CD4-positive, CD25-positive, alpha-beta regulatory T cell (primary cell): ENCODE results near the gene PCDHGB1. TPM values are rescaled to one million over a fixed set of nuclear protein-coding genes. Genes with fewer than 3 reads are reported as not detected.

ENCODE experiments used
- ATAC-seq, 2 donors: fragments of 150-1000 bp; cut with Tn5 transposase; one replicate each; pipeline ENCODE4 v1.10.0; 2021; ENCODE audit warnings: low read depth in 2 of 2, moderate number of reproducible peaks in 2 of 2, moderate library complexity in 1 of 2
- DNase-seq, 3 donors: peaks; one replicate each; pipeline versions ENCODE4 v3.0.0 to v3.0.0-alpha.2; 2012 to 2022; ENCODE audit warnings: mixed read lengths in 1 of 3
- H3K27ac ChIP-seq: one replicate; pipeline ENCODE4 v1.7.0; 2013; ENCODE audit warnings: mild to moderate bottlenecking, low read length; ENCODE audit not compliant: insufficient read depth, poor library complexity, severe bottlenecking
- H3K27me3 ChIP-seq: one replicate; pipeline ENCODE4 v1.7.0; 2013; ENCODE audit warnings: low read length; ENCODE audit not compliant: control insufficient read depth, insufficient read depth
- H3K36me3 ChIP-seq: one replicate; pipeline ENCODE4 v1.7.0; 2013; ENCODE audit warnings: mild to moderate bottlenecking, low read length, moderate library complexity; ENCODE audit not compliant: control insufficient read depth, insufficient read depth
- H3K4me1 ChIP-seq: 2 replicates; pipeline ENCODE4 v1.7.0; 2013; ENCODE audit warnings: mild to moderate bottlenecking, low read length; ENCODE audit not compliant: insufficient read depth, control insufficient read depth, poor library complexity, severe bottlenecking
- H3K4me3 ChIP-seq: one replicate; pipeline ENCODE4 v1.7.0; 2013; ENCODE audit warnings: low read depth, mild to moderate bottlenecking, low read length, moderate library complexity
- H3K9me3 ChIP-seq, 2 experiments: 1 replicate in 1 of 2; 2 replicates in 1 of 2; pipeline ENCODE4 v1.7.0; 2013; ENCODE audit warnings: low read length in 2 of 2, mild to moderate bottlenecking in 1 of 2, moderate library complexity in 1 of 2; ENCODE audit not compliant: control insufficient read depth in 2 of 2
- H3K27ac Mint-ChIP-seq, 3 donors: one replicate each; pipeline ENCODE4 v1.8.0; 2020 to 2022; ENCODE audit warnings: mild to moderate bottlenecking in 3 of 3, mixed read lengths in 3 of 3, moderate library complexity in 2 of 3
- H3K27me3 Mint-ChIP-seq: one replicate; pipeline ENCODE4 v1.8.0; 2022; ENCODE audit warnings: mild to moderate bottlenecking, mixed read lengths
- H3K36me3 Mint-ChIP-seq: one replicate; pipeline ENCODE4 v1.8.0; 2020; ENCODE audit warnings: mixed read lengths
- H3K4me1 Mint-ChIP-seq, 4 donors: one replicate each; pipeline ENCODE4 v1.8.0; 2020 to 2022; ENCODE audit warnings: mixed read lengths in 4 of 4, mild to moderate bottlenecking in 1 of 4
- H3K4me3 Mint-ChIP-seq, 4 donors: one replicate each; pipeline ENCODE4 v1.8.0; 2020 to 2022; ENCODE audit warnings: mild to moderate bottlenecking in 4 of 4, mixed read lengths in 4 of 4, moderate library complexity in 3 of 4
- H3K9me3 Mint-ChIP-seq, 7 donors: one replicate each; pipeline ENCODE4 v1.8.0; 2020 to 2022; ENCODE audit warnings: mixed read lengths in 7 of 7, mild to moderate bottlenecking in 3 of 7, moderate library complexity in 2 of 7
- polyA plus RNA-seq, 4 donors: library from polyadenylated mRNA; unstranded; fragments of 300-500 nt; fragmentation: Illumina TruSeq; gene quantifications; one replicate each; pipeline ENCODE4 v1.2.3, GENCODE V29; 2021
- total RNA-seq: library from RNA; stranded (reverse); gene quantifications from one replicate; pipeline ENCODE4 v1.2.3, GENCODE V29; 2022

Gene PCDHGB1
- total and polyA plus RNA-seq, 5 donors from 2014 or later: not detected

DNA sequence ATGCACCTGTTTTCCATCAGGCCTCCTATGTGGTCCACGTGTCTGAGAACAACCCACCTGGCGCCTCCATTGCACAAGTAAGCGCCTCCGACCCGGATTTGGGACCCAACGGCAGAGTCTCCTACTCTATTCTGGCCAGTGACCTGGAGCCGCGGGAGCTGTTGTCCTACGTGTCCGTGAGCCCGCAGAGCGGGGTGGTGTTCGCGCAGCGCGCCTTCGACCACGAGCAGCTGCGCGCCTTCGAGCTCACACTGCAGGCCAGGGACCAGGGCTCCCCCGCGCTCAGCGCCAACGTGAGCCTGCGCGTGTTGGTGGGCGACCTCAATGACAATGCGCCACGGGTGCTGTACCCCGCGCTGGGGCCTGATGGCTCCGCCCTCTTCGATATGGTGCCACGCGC is 1.7 kb downstream of the PCDHGB1 start:
- Mint-ChIP-seq H3K9me3 (peaks cover 2 to 33% (median 7%) of the 10 kb centered on the region in 7 donors), H3K4me1 (peaks cover 0 to 5% (median 3%) of the 10 kb centered on the region in 4 donors), H3K27me3 (peaks cover 31% of the 10 kb centered on the region), H3K4me3 (no peak overlapping the region), H3K36me3 (no peaks in the 10 kb centered on the region), H3K27ac (no peak overlapping the region)
- no peaks in the 10 kb centered on the region for H3K4me1 ChIP-seq
- peaks cover 31% of the 10 kb centered on the region for H3K27me3 ChIP-seq
- H3K27ac ChIP-seq: no peak overlapping the region
- H3K9me3 ChIP-seq: peaks cover 12 to 28% of the 10 kb centered on the region in 2 experiments
- DNase-seq (no peak), ATAC-seq (no peak)
- H3K4me3 ChIP-seq: no peak overlapping the region
- H3K36me3 ChIP-seq: no peaks in the 10 kb centered on the region

DNA sequence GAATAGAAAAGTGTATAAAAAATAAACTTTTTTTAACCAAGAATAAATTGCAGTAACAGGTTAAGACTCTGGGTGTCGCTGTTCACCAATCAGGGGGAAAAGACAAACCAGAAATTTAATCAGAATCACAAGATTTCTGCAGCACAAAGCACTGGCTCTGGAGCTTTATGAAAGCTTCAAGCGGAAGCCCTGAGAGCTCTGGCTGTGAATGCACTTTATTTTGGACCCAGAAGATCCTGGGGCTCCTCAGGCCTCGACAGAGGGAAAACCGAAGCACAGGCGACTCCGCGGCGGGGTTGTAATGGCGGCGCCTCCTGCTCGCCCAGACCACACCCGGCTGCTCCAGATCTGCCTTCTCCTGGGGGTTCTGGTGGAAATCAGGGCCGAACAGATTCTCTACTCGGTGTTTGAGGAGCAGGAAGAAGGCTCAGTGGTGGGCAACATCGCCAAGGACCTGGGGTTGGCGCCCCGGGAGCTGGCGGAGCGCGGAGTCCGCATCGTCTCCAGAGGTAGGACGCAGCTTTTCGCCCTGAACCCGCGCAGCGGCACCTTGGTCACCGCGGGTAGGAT is 5.1 kb downstream of the PCDHGB1 start, which contains the start of gene PCDHGA4:
TSS of gene PCDHGA4 (plus strand) at position 122 of the 570 bp plus-strand sequence. CDS start at position 209, 87 bp downstream.
- Mint-ChIP-seq H3K36me3 (no peaks in the 10 kb centered on the region), H3K4me1 (peaks cover 2 to 10% (median 4%) of the 10 kb centered on the region in 4 donors), H3K27me3 (peaks cover 46% of the 10 kb centered on the region), H3K4me3 (peak within 1 kb of the TSS in 2 of 4 donors; percentile 8 to 13), H3K9me3 (peaks cover 0 to 41% (median 13%) of the 10 kb centered on the region in 7 donors), H3K27ac (no peak within 1 kb of the TSS)
- Histone ChIP-seq H3K36me3 (no peaks in the 10 kb centered on the region), H3K4me3 (peak within 1 kb of the TSS; percentile 26), H3K27me3 (peaks cover 26% of the 10 kb centered on the region), H3K9me3 (peaks cover 17 to 28% of the 10 kb centered on the region in 2 experiments), H3K27ac (no peak within 1 kb of the TSS), H3K4me1 (no peaks in the 10 kb centered on the region)
- ATAC-seq: no peak
- DNase-seq: no peak

DNA sequence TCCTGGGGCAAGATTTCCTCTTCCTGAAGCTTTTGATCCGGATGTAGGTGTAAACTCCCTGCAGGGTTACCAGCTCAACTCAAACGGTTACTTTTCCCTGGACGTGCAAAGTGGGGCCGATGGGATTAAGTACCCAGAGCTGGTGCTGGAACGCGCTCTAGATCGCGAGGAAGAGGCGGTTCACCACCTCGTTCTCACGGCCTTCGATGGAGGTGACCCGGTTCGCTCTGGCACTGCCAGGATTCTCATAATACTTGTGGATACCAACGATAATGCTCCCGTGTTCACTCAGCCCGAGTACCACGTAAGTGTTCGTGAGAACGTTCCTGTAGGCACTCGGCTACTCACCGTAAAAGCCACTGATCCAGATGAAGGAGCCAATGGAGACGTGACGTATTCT is 5.7 kb downstream of the PCDHGB1 start:
- H3K4me3 ChIP-seq: no peak overlapping the region
- ATAC-seq (no peak), DNase-seq (no peak)
- H3K36me3 ChIP-seq: no peaks in the 10 kb centered on the region
- peaks cover 0 to 42% (median 14%) of the 10 kb centered on the region in 7 donors for H3K9me3 Mint-ChIP-seq
- peaks cover 2% of the 10 kb centered on the region for H3K36me3 Mint-ChIP-seq
- H3K27me3 Mint-ChIP-seq: peaks cover 50% of the 10 kb centered on the region
- H3K27me3 ChIP-seq: peaks cover 20% of the 10 kb centered on the region
- no peaks in the 10 kb centered on the region for H3K4me1 ChIP-seq
- H3K27ac Mint-ChIP-seq: no peak overlapping the region
- H3K4me1 Mint-ChIP-seq: peaks cover 0 to 10% (median 4%) of the 10 kb centered on the region in 4 donors
- no peak overlapping the region for H3K27ac ChIP-seq
- H3K4me3 Mint-ChIP-seq: peak overlapping the region in 1 of 4 donors; percentile 13
- peaks cover 15 to 28% of the 10 kb centered on the region in 2 experiments for H3K9me3 ChIP-seq

DNA sequence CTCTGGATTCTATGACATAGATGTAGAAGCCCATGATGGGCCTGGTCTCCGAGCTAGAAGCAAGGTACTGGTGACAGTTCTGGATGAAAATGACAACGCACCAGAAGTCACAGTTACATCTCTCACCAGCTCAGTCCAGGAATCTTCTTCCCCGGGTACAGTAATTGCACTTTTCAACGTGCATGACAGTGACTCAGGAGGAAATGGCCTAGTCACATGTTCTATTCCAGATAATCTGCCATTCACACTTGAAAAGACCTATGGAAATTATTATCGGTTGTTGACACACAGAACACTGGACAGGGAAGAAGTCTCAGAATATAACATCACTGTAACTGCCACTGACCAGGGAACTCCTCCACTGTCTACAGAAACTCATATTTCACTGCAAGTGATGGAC is 6.2 kb downstream of the PCDHGB1 start:
- H3K27me3 ChIP-seq: peaks cover 15% of the 10 kb centered on the region
- no peaks in the 10 kb centered on the region for H3K4me1 ChIP-seq
- H3K9me3 Mint-ChIP-seq: peaks cover 0 to 42% (median 14%) of the 10 kb centered on the region in 7 donors
- no peak overlapping the region for H3K4me3 ChIP-seq
- peaks cover 0 to 10% (median 5%) of the 10 kb centered on the region in 4 donors for H3K4me1 Mint-ChIP-seq
- no peak for ATAC-seq
- DNase-seq: no peak
- no peak overlapping the region for H3K27ac ChIP-seq
- H3K9me3 ChIP-seq: peaks cover 10 to 28% of the 10 kb centered on the region in 2 experiments
- H3K36me3 Mint-ChIP-seq: peaks cover 3% of the 10 kb centered on the region
- no peak overlapping the region for H3K27ac Mint-ChIP-seq
- no peak overlapping the region for H3K4me3 Mint-ChIP-seq
- peaks cover 55% of the 10 kb centered on the region for H3K27me3 Mint-ChIP-seq
- H3K36me3 ChIP-seq: no peaks in the 10 kb centered on the region

DNA sequence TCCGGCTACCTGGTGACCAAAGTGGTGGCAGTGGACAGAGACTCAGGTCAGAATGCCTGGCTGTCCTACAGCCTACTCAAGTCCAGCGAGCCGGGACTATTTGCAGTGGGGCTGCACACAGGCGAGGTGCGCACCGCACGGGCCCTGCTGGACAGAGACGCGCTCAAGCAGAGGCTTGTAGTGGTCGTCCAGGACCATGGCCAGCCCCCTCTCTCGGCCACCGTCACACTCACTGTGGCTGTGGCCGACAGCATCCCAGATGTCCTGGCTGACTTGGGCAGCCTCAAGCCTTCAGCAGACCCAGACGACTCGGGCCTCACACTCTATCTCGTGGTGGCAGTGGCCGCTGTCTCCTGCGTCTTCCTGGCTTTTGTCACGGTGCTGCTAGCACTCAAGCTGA is 7.1 kb downstream of the PCDHGB1 start:
- Histone ChIP-seq H3K27me3 (peaks cover 12% of the 10 kb centered on the region), H3K36me3 (no peaks in the 10 kb centered on the region), H3K9me3 (peaks cover 10 to 25% of the 10 kb centered on the region in 2 experiments), H3K27ac (no peak overlapping the region), H3K4me1 (no peaks in the 10 kb centered on the region), H3K4me3 (no peak overlapping the region)
- no peak overlapping the region for H3K4me3 Mint-ChIP-seq
- DNase-seq: no peak
- peaks cover 58% of the 10 kb centered on the region for H3K27me3 Mint-ChIP-seq
- H3K9me3 Mint-ChIP-seq: peaks cover 0 to 46% (median 16%) of the 10 kb centered on the region in 7 donors
- H3K27ac Mint-ChIP-seq: no peak overlapping the region
- ATAC-seq: no peak
- peaks cover 3% of the 10 kb centered on the region for H3K36me3 Mint-ChIP-seq
- H3K4me1 Mint-ChIP-seq: peaks cover 0 to 10% (median 5%) of the 10 kb centered on the region in 4 donors

DNA sequence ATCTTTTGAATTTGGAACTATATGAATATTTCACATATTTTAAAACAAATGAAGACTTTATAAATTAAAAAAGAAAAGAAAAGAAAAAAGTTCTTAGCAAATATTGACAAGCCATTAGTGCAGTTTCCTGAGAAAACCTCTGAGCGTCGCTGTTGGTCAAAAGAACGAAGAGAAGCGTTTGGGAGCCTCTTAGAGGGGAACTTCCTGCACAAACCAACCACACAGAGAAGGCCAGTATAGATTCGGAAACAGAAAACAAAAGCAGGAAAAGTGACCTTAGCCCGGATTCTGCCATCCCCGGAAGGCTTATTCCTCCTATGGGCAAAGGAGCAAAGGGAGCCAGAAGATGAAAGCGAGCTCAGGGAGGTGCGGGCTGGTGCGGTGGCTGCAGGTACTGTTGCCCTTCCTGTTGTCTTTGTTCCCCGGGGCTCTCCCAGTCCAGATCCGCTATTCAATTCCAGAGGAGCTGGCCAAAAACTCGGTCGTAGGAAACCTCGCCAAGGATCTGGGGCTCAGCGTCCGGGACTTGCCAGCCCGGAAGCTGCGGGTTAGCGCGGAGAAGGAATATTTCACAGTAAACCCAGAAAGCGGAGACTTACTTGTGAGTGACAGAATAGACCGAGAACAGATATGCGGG is 10.0 kb downstream of the PCDHGB1 start, which contains the start of gene PCDHGB2:
TSS of gene PCDHGB2 (plus strand) at position 205 of the 637 bp plus-strand sequence. CDS start at position 347, 142 bp downstream.
- Histone ChIP-seq H3K27ac (no peak within 1 kb of the TSS), H3K4me3 (peak within 1 kb of the TSS; percentile 54), H3K36me3 (no peaks in the 10 kb centered on the region), H3K27me3 (peaks cover 21% of the 10 kb centered on the region), H3K9me3 (peaks cover 22 to 41% of the 10 kb centered on the region in 2 experiments), H3K4me1 (no peaks in the 10 kb centered on the region)
- no peak for ATAC-seq
- Mint-ChIP-seq H3K36me3 (peaks cover 6% of the 10 kb centered on the region), H3K4me3 (peak within 1 kb of the TSS; percentile 65 to 89 (median 80)), H3K4me1 (peaks cover 0 to 10% (median 5%) of the 10 kb centered on the region in 4 donors), H3K27ac (peak within 1 kb of the TSS in 1 of 3 donors; percentile 32), H3K27me3 (peaks cover 64% of the 10 kb centered on the region), H3K9me3 (peaks cover 0 to 56% (median 16%) of the 10 kb centered on the region in 7 donors)
- peak in 1 of 3 donors; percentile 35 for DNase-seq

DNA sequence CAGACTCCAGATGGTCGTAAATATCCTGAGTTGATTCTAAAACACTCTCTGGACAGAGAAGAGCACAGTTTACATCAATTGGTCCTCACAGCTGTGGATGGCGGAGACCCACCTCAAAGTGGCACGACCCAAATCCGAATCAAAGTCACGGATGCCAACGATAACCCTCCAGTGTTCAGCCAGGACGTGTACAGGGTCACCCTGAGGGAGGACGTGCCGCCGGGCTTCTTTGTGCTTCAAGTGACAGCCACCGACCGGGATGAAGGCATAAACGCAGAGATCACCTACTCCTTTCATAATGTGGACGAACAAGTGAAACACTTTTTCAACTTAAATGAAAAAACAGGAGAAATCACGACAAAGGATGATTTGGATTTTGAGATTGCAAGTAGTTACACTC is 10.8 kb downstream of the PCDHGB1 start:
- Mint-ChIP-seq H3K4me1 (peaks cover 0 to 10% (median 5%) of the 10 kb centered on the region in 4 donors), H3K27ac (peak overlapping the region in 1 of 3 donors; percentile 32), H3K4me3 (no peak overlapping the region), H3K27me3 (peaks cover 70% of the 10 kb centered on the region), H3K36me3 (peaks cover 6% of the 10 kb centered on the region), H3K9me3 (peaks cover 0 to 64% (median 18%) of the 10 kb centered on the region in 7 donors)
- Histone ChIP-seq H3K4me1 (no peaks in the 10 kb centered on the region), H3K4me3 (no peak overlapping the region), H3K27me3 (peaks cover 26% of the 10 kb centered on the region), H3K27ac (no peak overlapping the region), H3K9me3 (peaks cover 26 to 47% of the 10 kb centered on the region in 2 experiments), H3K36me3 (no peaks in the 10 kb centered on the region)
- no peak for DNase-seq
- no peak for ATAC-seq
